Upper lobe of left lung (tissue), 6 donors: Measurements from ENCODE around the gene TUB. TPM values are rescaled to one million over a fixed set of nuclear protein-coding genes. Genes with fewer than 3 reads are reported as not detected.

ENCODE experiments used
- ATAC-seq, 2 donors: fragments of 200-7000 bp; cut with Tn5 transposase; one replicate each; pipeline ENCODE4 v1.9.1; 2022; ENCODE audit warnings: mild to moderate bottlenecking in 2 of 2, moderate library complexity in 2 of 2; ENCODE audit not compliant: low FRiP score in 2 of 2
- DNase-seq, 2 donors: peaks; one replicate each; pipeline ENCODE4 v3.0.0-alpha.2; 2019 to 2020
- H3K27ac ChIP-seq, 4 donors: fragments of 200-600 bp; sonication (generic); one replicate each; pipeline ENCODE4 v1.5.1; 2016 to 2019
- H3K27me3 ChIP-seq, 4 donors: fragments of 200-600 bp; sonication (generic); one replicate each; pipeline ENCODE4 v1.5.1; 2017 to 2019
- H3K36me3 ChIP-seq, 4 donors: fragments of 200-600 bp; sonication (generic); one replicate each; pipeline ENCODE4 v1.5.1; 2016 to 2019
- H3K4me1 ChIP-seq, 4 donors: fragments of 200-600 bp; sonication (generic); one replicate each; pipeline ENCODE4 v1.5.1; 2018 to 2019
- H3K4me3 ChIP-seq, 4 donors: fragments of 200-600 bp; sonication (generic); one replicate each; pipeline ENCODE4 v1.5.1; 2017 to 2019; ENCODE audit warnings: mild to moderate bottlenecking in 2 of 4, moderate library complexity in 1 of 4
- H3K9me3 ChIP-seq, 4 donors: fragments of 200-600 bp; sonication (generic); one replicate each; pipeline ENCODE4 v1.5.1; 2018 to 2019
- EP300 ChIP-seq, 4 donors: sonication (generic); formaldehyde crosslinking; IDR thresholded peaks; one replicate each; pipeline ENCODE4 v1.5.1; 2017; ENCODE audit warnings: antibody characterized with exemption in 4 of 4, control low read depth in 2 of 4
- POLR2A ChIP-seq, 4 donors: fragments of 450-650 bp; IDR thresholded peaks; one replicate each; pipeline ENCODE4 v1.5.1; 2016 to 2017; ENCODE audit warnings: antibody characterized with exemption in 4 of 4, mild to moderate bottlenecking in 2 of 4
- POLR2AphosphoS5 ChIP-seq, 2 donors: sonication (generic); formaldehyde crosslinking; IDR thresholded peaks; one replicate each; pipeline ENCODE4 v1.5.1; 2017; ENCODE audit warnings: antibody characterized with exemption in 2 of 2
- WGBS, 2 donors: methylation state at CpG; one replicate each; pipeline ENCODE4 v1.1.5; 2017 to 2018; 5-methylcytosine and 5-hydroxymethylcytosine counted together
- total RNA-seq, 6 donors: library from RNA; depleted of rRNA in 4 of 6; stranded (reverse); fragments of >200 nt in 4 of 6; gene quantifications; one replicate each; pipeline versions ENCODE4 v1.1.0 to v1.2.1, GENCODE V29; 2016 to 2021
- TF ChIP-seq, protein P1 (sequence below), 6 experiments: fragments of 450-650 bp in 4 of 6; fragments of 200-600 bp in 2 of 6; sonication (generic) in 2 of 6; IDR thresholded peaks; one replicate each; pipeline ENCODE4 v1.5.1; 2016 to 2019; ENCODE audit warnings: antibody characterized with exemption in 6 of 6
- donor health status: DM: no; HTN: no; CAD: no; lungs with moderate emphysema.
- donor health status: DM: no; HTN: yes; CAD: no; lungs with severe emphysema.

Gene TUB
- total RNA-seq, 6 donors from 2014 or later = 2.6 to 9.1 (median 4.4) TPM

DNA sequence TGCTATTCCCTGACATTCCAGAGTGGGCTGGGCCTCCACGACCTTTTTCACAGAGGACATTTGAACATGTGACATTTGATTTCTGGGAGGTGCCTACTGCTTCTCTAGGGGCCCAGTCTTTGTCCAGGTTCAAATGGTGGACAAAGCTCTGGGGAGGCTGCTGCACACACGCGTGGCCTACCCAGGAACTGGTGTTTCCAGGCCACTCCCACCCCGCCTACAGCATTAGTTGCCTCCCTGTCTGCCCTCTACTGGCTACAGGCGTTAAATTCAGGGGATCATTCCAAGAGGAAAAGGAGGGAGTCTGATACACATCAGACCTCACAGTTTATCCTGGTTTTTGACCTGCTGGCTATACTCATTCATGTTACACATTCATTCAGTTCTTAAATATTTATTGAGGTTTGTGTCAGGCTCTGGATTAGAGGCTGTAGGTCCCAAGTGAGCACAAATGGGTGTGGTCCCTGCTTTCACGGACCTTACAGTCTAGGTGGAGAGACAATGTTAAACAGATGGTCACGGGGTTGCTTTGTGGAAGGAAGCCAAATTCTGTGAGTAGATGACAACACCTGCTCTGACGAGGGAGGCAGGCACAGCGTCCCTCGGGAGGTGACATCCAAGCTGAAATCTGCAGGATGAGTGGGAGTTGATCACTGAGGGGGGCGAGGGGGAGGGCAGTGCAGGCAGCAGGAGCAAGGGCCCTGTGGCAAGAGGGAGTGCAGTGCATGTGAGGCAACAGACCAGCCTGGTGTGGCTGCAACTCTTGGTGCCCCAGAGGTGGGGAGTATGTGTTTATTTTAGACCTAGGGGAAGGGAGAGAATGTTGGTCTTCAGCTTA lies 11.8 kb downstream of the TUB start:
- no peak for TF ChIP-seq POLR2AphosphoS5 (IDR thresholded peaks at IDR 0.05)
- TF ChIP-seq, protein P1, sequence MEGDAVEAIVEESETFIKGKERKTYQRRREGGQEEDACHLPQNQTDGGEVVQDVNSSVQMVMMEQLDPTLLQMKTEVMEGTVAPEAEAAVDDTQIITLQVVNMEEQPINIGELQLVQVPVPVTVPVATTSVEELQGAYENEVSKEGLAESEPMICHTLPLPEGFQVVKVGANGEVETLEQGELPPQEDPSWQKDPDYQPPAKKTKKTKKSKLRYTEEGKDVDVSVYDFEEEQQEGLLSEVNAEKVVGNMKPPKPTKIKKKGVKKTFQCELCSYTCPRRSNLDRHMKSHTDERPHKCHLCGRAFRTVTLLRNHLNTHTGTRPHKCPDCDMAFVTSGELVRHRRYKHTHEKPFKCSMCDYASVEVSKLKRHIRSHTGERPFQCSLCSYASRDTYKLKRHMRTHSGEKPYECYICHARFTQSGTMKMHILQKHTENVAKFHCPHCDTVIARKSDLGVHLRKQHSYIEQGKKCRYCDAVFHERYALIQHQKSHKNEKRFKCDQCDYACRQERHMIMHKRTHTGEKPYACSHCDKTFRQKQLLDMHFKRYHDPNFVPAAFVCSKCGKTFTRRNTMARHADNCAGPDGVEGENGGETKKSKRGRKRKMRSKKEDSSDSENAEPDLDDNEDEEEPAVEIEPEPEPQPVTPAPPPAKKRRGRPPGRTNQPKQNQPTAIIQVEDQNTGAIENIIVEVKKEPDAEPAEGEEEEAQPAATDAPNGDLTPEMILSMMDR (IDR thresholded peaks at IDR 0.05) = peak; percentile 30 to 65 (median 43)
- Histone ChIP-seq H3K9me3 (no peaks in the 10 kb centered on the region), H3K27ac (no peak overlapping the region), H3K4me3 (no peak overlapping the region), H3K36me3 (peaks cover 0 to 7% (median 0%) of the 10 kb centered on the region in 4 donors), H3K27me3 (no peaks in the 10 kb centered on the region), H3K4me1 (peaks cover 0 to 5% (median 2%) of the 10 kb centered on the region in 4 donors)
- peak in 1 of 2 donors; percentile 49 for DNase-seq
- 46 to 51% methylated on average over 11 of the region's 11 CpGs for WGBS, 2 donors
- ATAC-seq = peak in 1 of 2 donors; percentile 72

DNA sequence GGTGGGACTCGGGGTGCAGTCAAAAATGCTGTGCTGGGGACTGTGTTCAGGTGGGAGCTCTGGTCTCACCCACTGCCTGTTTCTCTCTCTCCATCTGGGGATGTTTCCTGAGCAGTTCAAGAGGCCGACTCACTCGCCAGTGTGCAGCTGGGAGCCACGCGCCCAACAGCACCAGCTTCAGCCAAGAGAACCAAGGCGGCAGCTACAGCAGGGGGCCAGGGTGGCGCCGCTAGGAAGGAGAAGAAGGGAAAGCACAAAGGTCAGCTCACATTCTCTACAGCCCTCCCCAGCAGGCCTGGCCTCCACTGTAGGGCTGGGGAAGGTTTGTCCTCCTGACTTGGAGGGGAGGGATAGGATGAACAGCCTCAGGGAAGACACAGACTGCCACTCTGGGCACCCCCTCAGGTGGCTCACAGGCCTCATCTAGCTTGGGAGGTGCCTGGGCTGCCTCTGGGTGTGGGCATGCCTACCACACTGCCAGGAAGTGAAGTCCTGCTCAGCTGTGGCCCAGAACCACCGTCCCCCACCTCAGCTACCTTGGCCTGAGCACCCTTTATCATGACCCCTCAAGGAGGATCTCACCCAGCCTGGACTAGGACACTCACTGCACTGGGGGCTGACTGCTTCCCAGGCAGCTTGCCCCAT lies 13.0 kb downstream of the TUB start:
- TF ChIP-seq EP300 (IDR thresholded peaks at IDR 0.05) = no peak
- TF ChIP-seq, protein P1 (IDR thresholded peaks at IDR 0.05) = no peak
- no peak for TF ChIP-seq POLR2AphosphoS5 (IDR thresholded peaks at IDR 0.05)
- TF ChIP-seq POLR2A (IDR thresholded peaks at IDR 0.05) = no peak
- ATAC-seq = no peak
- no peaks in the 10 kb centered on the region for H3K27me3 ChIP-seq
- peak in 1 of 2 donors; percentile 48 for DNase-seq
- H3K4me3 ChIP-seq = no peak overlapping the region
- H3K36me3 ChIP-seq = peaks cover 0 to 13% (median 0%) of the 10 kb centered on the region in 4 donors
- H3K9me3 ChIP-seq = no peaks in the 10 kb centered on the region
- WGBS, 2 donors = 91 to 93% methylated on average over 7 to 9 of the region's 9 CpGs
- peaks cover 0 to 5% (median 2%) of the 10 kb centered on the region in 4 donors for H3K4me1 ChIP-seq
- H3K27ac ChIP-seq = no peak overlapping the region

DNA sequence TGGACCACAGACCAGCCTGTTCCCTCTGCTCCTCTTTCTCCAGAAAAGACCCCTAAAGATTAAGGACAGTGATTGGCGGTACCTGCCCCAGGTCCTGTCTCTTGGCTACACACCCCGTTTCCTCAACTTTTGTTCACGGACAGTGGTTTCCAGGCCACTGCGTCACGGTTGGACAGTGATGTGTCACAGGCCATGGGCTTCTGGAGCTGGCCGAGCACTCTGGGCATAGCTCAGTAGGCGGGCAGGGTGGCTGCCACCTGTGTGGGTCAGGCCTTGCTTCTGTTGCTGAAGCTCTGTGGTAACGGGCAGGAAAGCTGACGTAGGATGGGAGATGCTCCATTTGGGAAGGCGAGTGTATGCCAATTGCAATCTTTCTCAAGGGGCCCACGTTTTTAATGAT lies 13.6 kb downstream of the TUB start:
- no peak overlapping the region for H3K27ac ChIP-seq
- H3K9me3 ChIP-seq = no peaks in the 10 kb centered on the region
- H3K36me3 ChIP-seq = peaks cover 0 to 13% (median 0%) of the 10 kb centered on the region in 4 donors
- WGBS, 2 donors = 89 to 92% methylated on average over 11 of the region's 11 CpGs
- DNase-seq = peak in 1 of 2 donors; percentile 42
- TF ChIP-seq, protein P1 (IDR thresholded peaks at IDR 0.05) = no peak
- TF ChIP-seq POLR2AphosphoS5 (IDR thresholded peaks at IDR 0.05) (no peak), EP300 (IDR thresholded peaks at IDR 0.05) (no peak), POLR2A (IDR thresholded peaks at IDR 0.05) (no peak)
- no peak overlapping the region for H3K4me3 ChIP-seq
- H3K27me3 ChIP-seq = no peaks in the 10 kb centered on the region
- ATAC-seq = no peak
- peaks cover 0 to 5% (median 2%) of the 10 kb centered on the region in 4 donors for H3K4me1 ChIP-seq

DNA sequence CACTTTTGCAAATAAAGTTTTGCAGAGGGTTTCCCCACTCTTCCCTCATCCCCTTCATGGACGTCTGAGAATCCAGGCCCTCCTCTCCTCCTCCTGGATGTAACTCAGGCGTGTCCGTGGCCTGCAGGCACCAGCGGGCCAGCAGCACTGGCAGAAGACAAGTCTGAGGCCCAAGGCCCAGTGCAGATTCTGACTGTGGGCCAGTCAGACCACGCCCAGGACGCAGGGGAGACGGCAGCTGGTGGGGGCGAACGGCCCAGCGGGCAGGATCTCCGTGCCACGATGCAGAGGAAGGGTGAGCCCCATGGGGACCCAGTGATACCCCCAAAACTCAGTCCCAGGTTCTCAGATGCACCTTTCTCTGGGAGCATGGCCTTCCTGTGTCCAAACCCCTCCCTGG lies 14.4 kb downstream of the TUB start:
- H3K27me3 ChIP-seq = no peaks in the 10 kb centered on the region
- no peaks in the 10 kb centered on the region for H3K9me3 ChIP-seq
- peaks cover 0 to 5% (median 2%) of the 10 kb centered on the region in 4 donors for H3K4me1 ChIP-seq
- TF ChIP-seq EP300 (IDR thresholded peaks at IDR 0.05) = no peak
- TF ChIP-seq POLR2A (IDR thresholded peaks at IDR 0.05) = no peak
- TF ChIP-seq POLR2AphosphoS5 (IDR thresholded peaks at IDR 0.05) = no peak
- TF ChIP-seq, protein P1 (IDR thresholded peaks at IDR 0.05) = no peak
- peaks cover 0 to 13% (median 0%) of the 10 kb centered on the region in 4 donors for H3K36me3 ChIP-seq
- no peak overlapping the region for H3K27ac ChIP-seq
- WGBS, 2 donors = 59 to 79% methylated on average over 3 to 12 of the region's 12 CpGs
- DNase-seq (peak in 1 of 2 donors; percentile 58), ATAC-seq (no peak)
- H3K4me3 ChIP-seq = no peak overlapping the region
